GM10248 (cell line): ENCODE data around the gene KCNIP3.

Experiments used
- CTCF ChIA-PET: fragments of 300-600 bp; sonication (Branson Sonifier 250); formaldehyde crosslinking; extraction: SDS; loops from one replicate; lab custom pipeline; 2021; ENCODE audit warnings: antibody characterized with exemption; lab: Yijun Ruan, JAX
- POLR2A ChIA-PET: fragments of 350-650 bp; sonication (Branson Sonifier 250); formaldehyde crosslinking; extraction: SDS; loops from one replicate; lab custom pipeline; 2020; ENCODE audit warnings: antibody characterized with exemption; lab: Yijun Ruan, JAX
- DNase-seq: peaks from one replicate; pipeline ENCODE4 v3.0.0; 2012; ENCODE audit errors: extremely low spot score
- TF ChIP-seq, protein P1 (sequence below): IDR thresholded peaks from 2 replicates; pipeline ENCODE4 v1.5.1; 2012; ENCODE audit warnings: mild to moderate bottlenecking, low read depth; ENCODE audit errors: extremely low read depth, missing control alignments, control extremely low read depth

Gene KCNIP3

DNA sequence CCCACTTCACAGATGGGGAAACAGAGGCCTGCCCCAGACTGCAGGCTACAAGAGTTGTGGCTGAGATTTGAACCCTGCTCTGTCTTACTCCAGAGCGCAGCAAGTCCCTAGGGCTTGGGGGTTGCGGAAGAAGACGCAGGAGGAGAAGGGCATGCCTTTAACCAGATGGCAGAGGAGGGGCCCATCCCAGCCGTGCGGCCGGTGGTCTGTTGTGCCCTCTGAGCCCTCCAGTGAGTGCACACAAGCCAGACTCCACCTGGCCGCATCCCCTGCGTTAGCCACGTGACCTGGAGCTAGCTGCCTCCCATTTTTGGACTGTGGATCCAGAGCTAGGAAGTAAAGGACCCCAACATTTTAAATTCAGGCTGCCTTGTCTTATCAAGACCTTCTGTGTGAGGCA is 2.8 kb downstream of the KCNIP3 start:
- DNase-seq = no peak
- CTCF ChIA-PET = no interaction called here
- TF ChIP-seq, protein P1, sequence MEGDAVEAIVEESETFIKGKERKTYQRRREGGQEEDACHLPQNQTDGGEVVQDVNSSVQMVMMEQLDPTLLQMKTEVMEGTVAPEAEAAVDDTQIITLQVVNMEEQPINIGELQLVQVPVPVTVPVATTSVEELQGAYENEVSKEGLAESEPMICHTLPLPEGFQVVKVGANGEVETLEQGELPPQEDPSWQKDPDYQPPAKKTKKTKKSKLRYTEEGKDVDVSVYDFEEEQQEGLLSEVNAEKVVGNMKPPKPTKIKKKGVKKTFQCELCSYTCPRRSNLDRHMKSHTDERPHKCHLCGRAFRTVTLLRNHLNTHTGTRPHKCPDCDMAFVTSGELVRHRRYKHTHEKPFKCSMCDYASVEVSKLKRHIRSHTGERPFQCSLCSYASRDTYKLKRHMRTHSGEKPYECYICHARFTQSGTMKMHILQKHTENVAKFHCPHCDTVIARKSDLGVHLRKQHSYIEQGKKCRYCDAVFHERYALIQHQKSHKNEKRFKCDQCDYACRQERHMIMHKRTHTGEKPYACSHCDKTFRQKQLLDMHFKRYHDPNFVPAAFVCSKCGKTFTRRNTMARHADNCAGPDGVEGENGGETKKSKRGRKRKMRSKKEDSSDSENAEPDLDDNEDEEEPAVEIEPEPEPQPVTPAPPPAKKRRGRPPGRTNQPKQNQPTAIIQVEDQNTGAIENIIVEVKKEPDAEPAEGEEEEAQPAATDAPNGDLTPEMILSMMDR = no peak
- POLR2A ChIA-PET = no interaction called here

DNA sequence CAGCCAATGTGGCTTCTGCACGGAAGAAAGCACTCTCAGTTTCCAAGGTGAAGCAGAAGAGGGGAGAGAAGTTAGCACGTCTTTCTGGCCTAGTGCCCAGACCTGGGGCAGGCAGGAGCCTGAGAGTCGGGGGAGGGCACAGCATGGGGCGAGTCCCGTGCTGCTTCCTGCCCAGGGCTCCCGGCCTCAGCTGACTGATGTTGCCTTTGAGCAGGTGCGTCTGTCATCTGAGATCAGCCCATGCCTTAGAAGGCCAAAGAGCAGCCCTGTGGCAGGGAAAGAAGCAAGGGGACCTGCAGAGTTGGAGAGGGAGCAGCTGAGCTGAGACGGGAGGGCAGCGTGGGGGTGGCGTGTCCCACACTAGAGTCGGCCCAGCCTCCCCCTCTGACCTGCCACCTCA is 3.3 kb downstream of the KCNIP3 start:
- no peak for DNase-seq
- ChIA-PET CTCF (no interaction called here), POLR2A (no interaction called here)
- TF ChIP-seq, protein P1 = no peak

DNA sequence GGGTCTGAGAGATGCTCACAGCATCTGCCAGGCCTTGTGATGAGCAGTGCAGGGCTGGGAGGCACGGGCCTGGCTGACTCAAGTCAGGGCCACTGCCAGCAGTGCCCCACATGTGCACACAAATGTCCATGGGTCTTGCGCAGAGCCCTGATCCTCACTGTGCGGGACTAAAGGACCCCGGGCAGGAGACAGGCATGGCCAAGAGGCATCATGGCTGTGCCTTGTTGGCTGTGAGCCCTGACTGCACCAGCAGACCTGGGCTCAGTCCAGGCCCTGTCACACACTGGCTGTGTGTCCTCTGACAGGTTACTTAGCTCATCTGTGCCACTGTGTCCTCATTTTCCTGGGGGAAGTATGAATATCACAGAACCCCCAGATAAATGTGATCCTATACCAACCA is 4.0 kb downstream of the KCNIP3 start:
- POLR2A ChIA-PET = no interaction called here

DNA sequence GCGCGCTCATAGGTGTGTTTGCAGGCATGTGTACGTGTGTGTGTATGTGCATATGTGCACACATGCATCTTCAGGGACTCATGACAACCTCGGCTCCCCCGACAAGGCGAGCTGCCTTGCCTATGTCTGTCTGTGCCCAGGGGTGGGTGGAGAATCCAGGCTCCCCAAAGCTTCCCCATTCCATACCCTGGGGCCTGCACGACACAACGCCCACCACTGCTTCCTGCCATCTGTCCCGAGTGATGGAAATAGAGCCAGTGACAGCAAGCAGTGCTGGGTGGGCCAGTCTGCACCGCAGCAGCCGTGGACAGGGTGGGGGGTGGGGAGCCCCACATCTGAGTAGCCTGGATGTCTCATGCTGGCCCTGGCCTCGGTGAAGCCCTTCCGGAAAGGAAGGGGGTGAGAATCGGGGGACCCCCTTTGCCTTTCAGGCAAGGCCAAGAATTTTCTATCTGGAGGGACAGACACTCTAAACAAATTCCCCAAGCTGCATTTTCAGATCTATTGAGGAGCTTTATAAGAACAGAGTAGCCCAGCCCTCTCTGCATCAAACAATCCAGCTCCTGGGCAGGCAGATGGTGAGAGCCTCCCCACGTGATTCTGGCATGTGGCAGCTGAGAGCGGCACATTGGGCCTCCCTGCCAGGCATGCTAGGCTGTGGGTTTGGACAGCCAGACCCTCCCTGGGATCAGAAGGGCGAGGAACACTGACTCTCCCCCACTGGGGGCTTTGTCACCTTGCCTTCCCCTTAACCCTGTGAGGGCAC is 4.9 kb downstream of the KCNIP3 start:
- TF ChIP-seq, protein P1 = no peak
- CTCF ChIA-PET = no interaction called here
- no peak for DNase-seq
- POLR2A ChIA-PET = no interaction called here

More for the DNA sequence above, 4.0 kb downstream of the KCNIP3 start:
- no peak for DNase-seq
- CTCF ChIA-PET = no interaction called here
- TF ChIP-seq, protein P1 = no peak

DNA sequence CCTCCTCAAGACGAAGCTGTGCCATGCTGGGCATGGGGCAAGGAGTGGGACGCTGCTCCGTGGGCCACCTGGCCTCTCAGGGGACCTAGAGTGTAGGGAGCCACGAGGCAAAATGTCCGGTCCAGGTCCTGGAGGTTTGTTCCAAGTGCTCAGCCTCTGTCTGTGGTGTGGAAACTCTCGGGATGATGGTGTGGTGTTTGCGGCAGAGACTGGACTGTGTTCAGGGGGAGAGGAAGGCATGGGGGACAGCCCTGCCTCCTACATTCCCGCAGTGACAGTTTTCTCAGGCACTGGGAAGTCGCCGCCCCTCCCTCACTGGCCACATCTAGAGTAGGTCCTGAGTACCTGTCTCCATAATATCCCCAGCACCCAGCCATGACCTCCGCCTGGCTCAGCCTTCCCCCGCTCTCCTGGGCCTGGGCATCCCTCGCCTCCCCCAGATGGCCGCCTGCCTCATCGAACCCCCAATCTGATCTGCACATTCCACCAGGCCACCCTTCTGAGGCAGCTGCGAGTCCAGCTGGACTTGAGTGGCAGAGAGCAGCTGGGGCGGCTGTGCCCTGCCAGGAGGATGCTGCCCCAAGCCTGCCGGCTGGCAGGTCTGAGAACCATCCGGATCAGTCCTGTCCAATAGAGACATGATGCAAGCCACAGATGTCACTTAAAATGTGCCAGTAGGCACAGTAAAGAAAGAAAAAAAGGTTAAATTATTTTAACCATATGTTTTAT is 6.2 kb downstream of the KCNIP3 start:
- TF ChIP-seq, protein P1 = no peak
- POLR2A ChIA-PET = no interaction called here
- DNase-seq = no peak
- CTCF ChIA-PET = no interaction called here

DNA sequence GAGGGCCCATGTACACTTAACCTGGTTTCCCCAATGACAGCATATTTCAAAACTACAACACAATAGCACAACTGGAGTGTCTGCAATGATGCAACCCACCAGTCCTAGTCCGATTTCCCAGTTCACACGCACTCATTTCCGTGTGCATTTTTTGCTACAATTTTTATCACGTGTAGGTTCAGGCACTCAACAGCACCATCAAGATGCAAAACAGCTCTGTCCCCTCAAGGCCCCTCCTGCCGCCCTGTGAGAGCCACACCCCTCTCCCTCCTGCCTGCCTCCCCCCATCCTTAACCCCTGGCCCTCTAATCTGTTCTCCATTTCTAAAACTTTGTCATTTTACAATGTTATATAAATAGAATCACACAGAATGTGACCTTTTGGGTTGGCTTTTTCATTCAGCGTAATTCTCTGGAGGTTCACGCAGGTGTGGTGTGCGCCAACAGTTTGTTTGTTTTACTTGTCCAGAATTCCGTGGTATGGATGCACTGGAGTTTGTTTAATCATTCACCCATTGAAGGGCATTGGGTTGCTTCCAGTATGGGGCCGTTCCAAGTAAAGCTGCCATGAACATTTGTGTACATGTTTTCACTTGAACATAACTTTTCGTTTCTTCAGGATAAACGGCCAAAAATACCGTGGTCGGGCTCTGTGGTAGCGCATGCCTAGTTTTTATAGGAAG is 8.4 kb downstream of the KCNIP3 start:
- CTCF ChIA-PET = no interaction called here

More for the DNA sequence above, 8.4 kb downstream of the KCNIP3 start:
- TF ChIP-seq, protein P1 = no peak
- POLR2A ChIA-PET = no interaction called here
- DNase-seq = no peak
